BLaER1 (cell line): ENCODE results near the gene CFAP299.

Source experiments
- H3K27ac ChIP-seq: shearing (Covaris generic); formaldehyde crosslinking; 2 replicates; pipeline ENCODE4 v1.8.1; 2022
- H3K27me3 ChIP-seq: shearing (Covaris generic); formaldehyde crosslinking; 2 replicates; pipeline ENCODE4 v1.8.1; 2022
- H3K36me3 ChIP-seq: shearing (Covaris generic); formaldehyde crosslinking; 2 replicates; pipeline ENCODE4 v1.8.1; 2022
- H3K4me1 ChIP-seq: shearing (Covaris generic); formaldehyde crosslinking; 2 replicates; pipeline ENCODE4 v1.8.1; 2022
- H3K4me2 ChIP-seq: shearing (Covaris generic); formaldehyde crosslinking; 2 replicates; pipeline ENCODE4 v1.8.1; 2022
- H3K4me3 ChIP-seq: shearing (Covaris generic); formaldehyde crosslinking; 2 replicates; pipeline ENCODE4 v1.8.1; 2022
- H3K9ac ChIP-seq: shearing (Covaris generic); formaldehyde crosslinking; 2 replicates; pipeline ENCODE4 v1.8.1; 2022
- H3K9me3 ChIP-seq: shearing (Covaris generic); formaldehyde crosslinking; 2 replicates; pipeline ENCODE4 v1.8.1; 2022
- H4K20me1 ChIP-seq: shearing (Covaris generic); formaldehyde crosslinking; 2 replicates; pipeline ENCODE4 v1.8.1; 2022
- Cebpa-rat ChIP-seq: shearing (Covaris generic); IDR thresholded peaks from 2 replicates; pipeline ENCODE4 v1.8.1; 2022

Gene CFAP299

DNA sequence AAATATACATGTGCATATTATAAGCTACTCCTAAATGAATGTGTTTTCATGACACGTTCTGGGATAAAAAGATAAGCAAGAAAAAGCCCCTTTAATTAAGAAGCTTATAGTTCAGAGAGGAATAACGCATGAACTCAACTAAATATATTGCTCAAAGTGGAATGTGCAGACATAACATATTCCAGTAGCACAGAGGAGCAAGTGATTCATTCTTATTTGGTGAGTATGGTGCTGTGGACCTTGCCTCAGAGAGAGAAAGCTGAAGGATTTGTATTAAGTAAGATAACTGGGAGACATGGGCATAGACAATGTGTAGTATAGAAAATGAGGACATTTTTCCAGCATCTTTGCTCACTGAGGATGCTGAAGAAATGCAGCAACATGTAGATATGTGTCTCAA is 76.8 kb downstream of the CFAP299 start:
- H3K9me3 ChIP-seq, result no peaks in the 10 kb centered on the region
- no peak overlapping the region for H3K27ac ChIP-seq
- no peaks in the 10 kb centered on the region for H4K20me1 ChIP-seq
- no peaks in the 10 kb centered on the region for H3K36me3 ChIP-seq
- H3K27me3 ChIP-seq, result no peaks in the 10 kb centered on the region
- no peak for TF ChIP-seq Cebpa-rat
- H3K9ac ChIP-seq, result no peak overlapping the region
- no peak overlapping the region for H3K4me3 ChIP-seq
- H3K4me2 ChIP-seq, result no peak overlapping the region
- no peaks in the 10 kb centered on the region for H3K4me1 ChIP-seq

DNA sequence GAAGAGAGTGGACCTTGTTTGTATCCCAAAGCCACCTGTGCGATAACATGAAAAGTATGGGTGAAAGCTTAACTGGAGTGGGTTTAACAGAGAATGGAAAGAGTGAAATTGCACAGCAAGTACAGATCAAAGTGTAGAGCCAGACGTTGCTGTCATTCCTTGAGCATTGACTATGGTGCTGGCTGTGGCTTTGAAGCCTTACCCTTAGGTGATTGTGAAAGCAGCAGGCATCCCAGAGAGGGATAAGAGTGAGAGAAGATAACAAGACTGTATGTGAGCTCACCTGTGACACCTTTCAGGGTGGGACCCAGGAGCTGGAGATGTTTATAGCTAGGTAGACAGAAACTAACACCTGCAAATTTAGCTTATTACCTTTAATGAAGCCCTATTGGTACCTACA is 77.6 kb downstream of the CFAP299 start:
- H3K36me3 ChIP-seq, result no peaks in the 10 kb centered on the region
- no peak overlapping the region for H3K4me3 ChIP-seq
- no peaks in the 10 kb centered on the region for H4K20me1 ChIP-seq
- no peaks in the 10 kb centered on the region for H3K27me3 ChIP-seq
- H3K9me3 ChIP-seq, result no peaks in the 10 kb centered on the region
- H3K4me2 ChIP-seq, result no peak overlapping the region
- no peak overlapping the region for H3K9ac ChIP-seq
- TF ChIP-seq Cebpa-rat, result no peak
- H3K4me1 ChIP-seq, result no peaks in the 10 kb centered on the region
- no peak overlapping the region for H3K27ac ChIP-seq

GRCh38 chr4:80417019-80417418 is 81.5 kb downstream of the CFAP299 start:
- H3K4me2 ChIP-seq, result no peak overlapping the region
- no peaks in the 10 kb centered on the region for H3K36me3 ChIP-seq
- H3K27ac ChIP-seq, result no peak overlapping the region
- no peak overlapping the region for H3K9ac ChIP-seq
- no peak for TF ChIP-seq Cebpa-rat
- no peaks in the 10 kb centered on the region for H4K20me1 ChIP-seq
- no peaks in the 10 kb centered on the region; the same call in 1 of the 2 replicates for H3K27me3 ChIP-seq
- no peaks in the 10 kb centered on the region for H3K4me1 ChIP-seq
- H3K9me3 ChIP-seq, result no peaks in the 10 kb centered on the region
- H3K4me3 ChIP-seq, result no peak overlapping the region

DNA sequence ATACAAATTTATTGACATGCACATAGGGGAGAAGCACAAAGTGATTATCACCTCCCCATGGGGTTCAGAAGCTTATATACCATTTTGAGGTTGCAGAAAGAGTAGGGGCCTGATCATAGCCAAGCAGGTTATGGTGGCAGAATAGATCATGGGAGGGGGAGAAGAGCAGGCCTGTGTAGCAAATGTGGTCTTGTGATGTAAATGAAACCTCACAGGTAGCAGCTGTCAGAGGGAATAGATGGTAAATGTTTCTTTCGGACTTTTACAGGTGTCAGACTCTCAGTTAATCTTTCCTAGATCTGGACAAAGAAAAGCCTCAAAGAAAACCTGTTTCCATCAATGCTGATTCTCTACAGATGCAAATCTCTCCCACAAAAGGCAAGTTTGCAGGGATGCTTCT is 84.4 kb downstream of the CFAP299 start:
- Histone ChIP-seq H3K4me1 (no peaks in the 10 kb centered on the region), H3K36me3 (no peaks in the 10 kb centered on the region), H3K27me3 (no peaks in the 10 kb centered on the region; the same call in 1 of the 2 replicates), H3K4me3 (no peak overlapping the region), H4K20me1 (no peaks in the 10 kb centered on the region), H3K9ac (no peak overlapping the region), H3K27ac (no peak overlapping the region), H3K4me2 (no peak overlapping the region; the same call in 1 of the 2 replicates), H3K9me3 (no peaks in the 10 kb centered on the region)
- no peak for TF ChIP-seq Cebpa-rat

DNA sequence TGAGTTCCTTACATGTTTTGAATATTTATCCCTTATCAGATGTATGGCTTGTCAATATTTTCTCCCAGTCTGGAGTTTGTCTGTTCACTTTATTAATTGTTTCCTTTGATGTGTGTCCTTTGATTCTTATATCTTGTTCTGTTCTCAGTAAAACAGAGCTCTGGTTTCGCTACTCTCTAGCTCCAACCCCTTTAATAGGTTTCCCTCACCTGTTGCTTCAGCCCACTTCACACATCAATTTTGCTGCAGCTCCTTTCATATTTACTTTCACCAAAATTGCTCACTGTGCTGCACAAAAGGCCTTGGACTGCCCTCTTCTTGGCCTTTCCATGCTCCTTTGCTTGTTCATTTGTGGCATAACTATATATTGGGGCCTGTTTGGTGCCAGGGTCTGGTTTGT is 85.1 kb downstream of the CFAP299 start:
- TF ChIP-seq Cebpa-rat, result no peak
- Histone ChIP-seq H3K27ac (no peak overlapping the region), H4K20me1 (no peaks in the 10 kb centered on the region)

DNA sequence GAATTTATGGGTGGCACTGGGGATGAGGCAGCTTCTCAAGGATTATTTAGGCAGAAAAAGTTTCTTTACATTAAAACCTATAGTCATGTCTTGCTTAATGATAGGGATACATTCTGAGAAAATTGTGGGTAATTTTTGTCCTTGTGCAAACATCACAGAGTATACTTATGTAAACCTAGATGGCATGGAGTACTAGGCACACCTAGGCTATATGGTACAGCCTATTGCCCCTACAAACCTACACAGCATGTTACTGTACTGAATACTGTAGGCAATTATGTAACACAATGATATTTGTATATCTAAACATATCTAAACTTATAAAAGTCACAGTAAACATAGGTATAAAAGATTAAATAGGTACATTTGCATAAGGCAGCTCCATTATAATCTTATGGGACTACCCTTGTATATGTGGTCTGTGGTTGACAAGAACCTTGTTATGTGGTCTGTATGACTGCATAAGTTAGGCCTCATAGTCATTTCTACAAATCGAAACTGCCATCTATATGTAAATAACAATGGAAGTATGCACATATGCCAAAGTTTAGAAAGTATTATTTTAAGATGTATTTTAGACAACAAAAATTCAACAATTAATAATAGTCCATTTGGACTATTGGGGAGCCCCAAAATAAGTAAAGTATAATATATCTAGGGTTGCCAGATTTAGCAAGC is 87.3 kb downstream of the CFAP299 start:
- H3K27me3 ChIP-seq, result no peaks in the 10 kb centered on the region; the same call in 1 of the 2 replicates
- no peak overlapping the region for H3K27ac ChIP-seq
- H3K4me2 ChIP-seq, result no peak overlapping the region
- peaks cover 8% of the 10 kb centered on the region; the same call in 1 of the 2 replicates for H3K4me1 ChIP-seq
- H3K4me3 ChIP-seq, result no peak overlapping the region
- no peaks in the 10 kb centered on the region for H3K9me3 ChIP-seq
- no peaks in the 10 kb centered on the region for H4K20me1 ChIP-seq
- no peaks in the 10 kb centered on the region for H3K36me3 ChIP-seq
- H3K9ac ChIP-seq, result no peak overlapping the region
- TF ChIP-seq Cebpa-rat, result no peak

More for the DNA sequence above, 85.1 kb downstream of the CFAP299 start:
- Histone ChIP-seq H3K9me3 (no peaks in the 10 kb centered on the region), H3K9ac (no peak overlapping the region), H3K27me3 (no peaks in the 10 kb centered on the region; the same call in 1 of the 2 replicates), H3K4me1 (peaks cover 5% of the 10 kb centered on the region; the same call in 1 of the 2 replicates), H3K4me3 (no peak overlapping the region), H3K4me2 (no peak overlapping the region), H3K36me3 (no peaks in the 10 kb centered on the region)

- Histone ChIP-seq H3K4me1 (peaks cover 8% of the 10 kb centered on the region; the same call in 1 of the 2 replicates), H3K36me3 (no peaks in the 10 kb centered on the region), H3K27ac (no peak overlapping the region), H3K4me2 (no peak overlapping the region), H3K4me3 (no peak overlapping the region), H4K20me1 (no peaks in the 10 kb centered on the region), H3K27me3 (no peaks in the 10 kb centered on the region; the same call in 1 of the 2 replicates), H3K9me3 (no peaks in the 10 kb centered on the region), H3K9ac (no peak overlapping the region)
- TF ChIP-seq Cebpa-rat, result no peak
Measured at GRCh38 chr4:80423553-80424224, 88.2 kb downstream of the CFAP299 start.

DNA sequence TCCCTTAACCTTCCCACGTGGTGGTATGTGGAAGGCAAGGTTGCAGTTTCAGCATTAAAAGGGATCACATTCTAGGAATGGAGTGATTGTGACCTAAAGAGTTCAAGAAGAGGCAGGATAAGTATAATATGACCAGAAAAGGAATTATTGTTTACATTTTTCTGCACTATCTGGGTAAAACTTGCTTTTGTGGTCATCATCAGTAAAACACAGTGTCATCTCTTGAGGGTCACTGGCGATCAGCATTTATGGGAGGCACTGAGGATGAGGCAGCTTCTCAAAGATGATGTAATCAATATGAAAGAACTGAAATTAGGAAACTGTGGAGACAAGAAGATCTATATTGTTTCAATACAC is 88.7 kb downstream of the CFAP299 start:
- TF ChIP-seq Cebpa-rat, result no peak
- no peak overlapping the region for H3K9ac ChIP-seq
- H3K36me3 ChIP-seq, result no peaks in the 10 kb centered on the region

DNA sequence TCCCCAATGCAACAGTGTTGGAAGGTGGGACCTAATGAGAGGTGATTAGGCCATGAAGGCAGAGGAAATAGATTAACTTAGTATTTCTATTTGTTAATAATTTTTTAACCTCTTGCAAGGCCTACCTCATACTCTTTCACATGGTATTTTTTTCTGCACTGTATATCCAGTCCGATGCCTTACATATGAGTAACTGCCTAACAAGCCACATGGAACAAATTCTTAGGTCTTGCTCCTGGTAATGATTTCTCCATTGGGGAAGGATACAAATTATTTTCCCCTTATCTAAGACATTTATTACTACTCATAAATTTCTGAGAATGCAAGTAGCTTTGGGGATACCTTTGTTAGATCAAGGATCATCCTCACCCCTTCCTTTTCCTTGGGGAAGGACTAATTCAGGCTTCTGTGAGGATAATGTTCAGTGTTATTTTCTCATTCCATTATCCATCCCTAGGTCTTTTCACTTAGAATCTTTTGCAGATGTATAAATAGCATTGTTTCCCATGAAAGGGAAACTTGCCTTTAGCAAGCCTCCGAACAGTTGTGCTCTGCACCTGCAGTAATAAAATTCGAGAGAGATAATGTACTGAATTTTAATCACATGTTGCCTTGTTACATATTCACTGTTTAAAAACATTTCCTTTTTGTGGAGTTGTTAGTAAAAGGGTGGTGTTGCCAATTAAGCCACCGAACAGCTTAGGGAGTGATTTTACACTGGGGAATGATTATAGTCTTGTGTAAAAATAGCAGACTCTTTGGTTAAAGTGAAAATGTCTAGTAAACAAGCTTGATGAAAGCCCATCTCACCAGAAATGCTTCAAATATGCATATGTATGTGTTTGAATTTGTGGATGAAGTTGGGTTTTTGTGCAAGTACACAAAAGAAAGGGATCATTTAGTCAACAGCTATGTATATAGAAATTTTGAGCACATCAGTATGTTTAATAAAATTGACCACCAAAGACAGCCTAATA is 89.9 kb downstream of the CFAP299 start:
- H4K20me1 ChIP-seq, result no peaks in the 10 kb centered on the region
- no peaks in the 10 kb centered on the region for H3K9me3 ChIP-seq
- TF ChIP-seq Cebpa-rat, result no peak
- no peaks in the 10 kb centered on the region for H3K27me3 ChIP-seq
- no peak overlapping the region for H3K9ac ChIP-seq
- H3K4me2 ChIP-seq, result no peak overlapping the region
- H3K36me3 ChIP-seq, result no peaks in the 10 kb centered on the region
- no peak overlapping the region for H3K27ac ChIP-seq
- H3K4me1 ChIP-seq, result peaks cover 8% of the 10 kb centered on the region; the same call in 1 of the 2 replicates
- no peak overlapping the region for H3K4me3 ChIP-seq

More for the DNA sequence above, 88.7 kb downstream of the CFAP299 start:
- no peaks in the 10 kb centered on the region; the same call in 1 of the 2 replicates for H3K27me3 ChIP-seq
- H4K20me1 ChIP-seq, result no peaks in the 10 kb centered on the region
- no peak overlapping the region for H3K27ac ChIP-seq
- H3K9me3 ChIP-seq, result no peaks in the 10 kb centered on the region
- no peak overlapping the region for H3K4me3 ChIP-seq
- no peak overlapping the region for H3K4me2 ChIP-seq
- H3K4me1 ChIP-seq, result peaks cover 8% of the 10 kb centered on the region; the same call in 1 of the 2 replicates
